HG03139 (cell line): ENCODE measurements around the gene ESYT3.
"Not testable (repeated sequence)": the region's sequence is repeated elsewhere in the genome, so short reads cannot be mapped to it uniquely, and the experiment has no call there.

ENCODE experiments used
- ATAC-seq: cut with Tn5 transposase; IDR thresholded peaks from one replicate; pipeline ENCODE4 v1.9.1; 2021; ENCODE audit not compliant: unreplicated experiment

Gene ESYT3

GRCh38 chr3:138441256-138441655 lies 6.8 kb downstream of the ESYT3 start:
- ATAC-seq: no peak

GRCh38 chr3:138441742-138442141 lies 7.3 kb downstream of the ESYT3 start:
- no peak for ATAC-seq

- ATAC-seq: no peak
Observed at GRCh38 chr3:138442433-138442832, 8.0 kb downstream of the ESYT3 start.

- no peak for ATAC-seq
Observed at GRCh38 chr3:138443091-138443490, 8.7 kb downstream of the ESYT3 start.

GRCh38 chr3:138443521-138444503 lies 9.4 kb downstream of the ESYT3 start:
- no peak for ATAC-seq

GRCh38 chr3:138445236-138445635 lies 10.8 kb downstream of the ESYT3 start:
- no peak for ATAC-seq

GRCh38 chr3:138445654-138446053 lies 11.2 kb downstream of the ESYT3 start:
- no peak for ATAC-seq

GRCh38 chr3:138448631-138449030 lies 14.2 kb downstream of the ESYT3 start:
- no peak for ATAC-seq

GRCh38 chr3:138449490-138449889 lies 15.1 kb downstream of the ESYT3 start:
- ATAC-seq: no peak

GRCh38 chr3:138450181-138450580 lies 15.8 kb downstream of the ESYT3 start:
- no peak for ATAC-seq

- no peak for ATAC-seq
Observed at GRCh38 chr3:138450704-138451424, 16.4 kb downstream of the ESYT3 start.

GRCh38 chr3:138451595-138452162 lies 17.3 kb downstream of the ESYT3 start:
- ATAC-seq: no peak

- ATAC-seq: no peak
Observed at GRCh38 chr3:138452436-138452835, 18.0 kb downstream of the ESYT3 start.

GRCh38 chr3:138453940-138454339 lies 19.5 kb downstream of the ESYT3 start:
- ATAC-seq: not testable (repeated sequence)

GRCh38 chr3:138455801-138456716 lies 21.6 kb downstream of the ESYT3 start:
- no peak for ATAC-seq

- no peak for ATAC-seq
Observed at GRCh38 chr3:138456961-138457862, 22.8 kb downstream of the ESYT3 start.

- ATAC-seq: no peak
Observed at GRCh38 chr3:138457863-138458735, 23.7 kb downstream of the ESYT3 start.

- no peak for ATAC-seq
Observed at GRCh38 chr3:138458774-138459499, 24.5 kb downstream of the ESYT3 start.
